Measurements from ENCODE around the gene NLRP3.

DNA sequence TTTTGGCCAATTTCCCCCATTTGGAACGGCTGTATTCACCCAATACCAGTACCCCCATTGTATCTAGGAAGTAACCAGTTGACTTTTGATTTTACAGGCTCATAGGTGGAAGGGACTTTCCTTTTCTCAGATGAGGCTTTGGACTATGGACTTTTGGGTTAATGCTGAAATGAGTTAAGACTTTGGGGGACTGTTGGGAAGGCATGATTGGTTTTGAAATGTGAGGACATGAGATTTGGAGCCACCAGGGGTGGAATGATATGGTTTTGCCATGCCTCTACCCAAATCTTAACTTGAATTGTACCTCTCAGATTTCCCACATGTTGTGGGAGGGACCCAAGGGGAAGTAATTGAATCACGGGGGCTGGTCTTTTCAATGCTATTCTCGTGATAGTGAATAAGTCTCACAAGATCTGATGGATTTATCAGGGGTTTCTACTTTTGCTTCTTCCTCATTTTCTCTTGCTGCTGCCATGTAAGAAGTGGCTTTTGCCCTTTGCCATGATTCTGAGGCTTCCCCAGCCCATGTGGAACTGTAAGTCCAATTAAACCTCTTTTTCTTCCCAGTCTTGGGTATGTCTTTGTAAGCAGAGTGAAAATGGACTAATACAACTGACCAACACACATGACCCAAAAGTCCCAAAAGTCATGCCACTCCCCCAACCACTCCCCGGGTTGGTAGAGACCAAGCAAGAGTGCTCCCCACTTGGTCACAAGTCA, 48.9 kb upstream of the NLRP3 start:
- TF ChIP-seq, protein P1, sequence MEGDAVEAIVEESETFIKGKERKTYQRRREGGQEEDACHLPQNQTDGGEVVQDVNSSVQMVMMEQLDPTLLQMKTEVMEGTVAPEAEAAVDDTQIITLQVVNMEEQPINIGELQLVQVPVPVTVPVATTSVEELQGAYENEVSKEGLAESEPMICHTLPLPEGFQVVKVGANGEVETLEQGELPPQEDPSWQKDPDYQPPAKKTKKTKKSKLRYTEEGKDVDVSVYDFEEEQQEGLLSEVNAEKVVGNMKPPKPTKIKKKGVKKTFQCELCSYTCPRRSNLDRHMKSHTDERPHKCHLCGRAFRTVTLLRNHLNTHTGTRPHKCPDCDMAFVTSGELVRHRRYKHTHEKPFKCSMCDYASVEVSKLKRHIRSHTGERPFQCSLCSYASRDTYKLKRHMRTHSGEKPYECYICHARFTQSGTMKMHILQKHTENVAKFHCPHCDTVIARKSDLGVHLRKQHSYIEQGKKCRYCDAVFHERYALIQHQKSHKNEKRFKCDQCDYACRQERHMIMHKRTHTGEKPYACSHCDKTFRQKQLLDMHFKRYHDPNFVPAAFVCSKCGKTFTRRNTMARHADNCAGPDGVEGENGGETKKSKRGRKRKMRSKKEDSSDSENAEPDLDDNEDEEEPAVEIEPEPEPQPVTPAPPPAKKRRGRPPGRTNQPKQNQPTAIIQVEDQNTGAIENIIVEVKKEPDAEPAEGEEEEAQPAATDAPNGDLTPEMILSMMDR (IDR thresholded peaks at IDR 0.05; ENCODE audit: low read depth, low read length, poor library complexity, severe bottlenecking) = no peak
- no peak for TF ChIP-seq EZH2phosphoT487 (IDR thresholded peaks at IDR 0.05; ENCODE audit: borderline replicate concordance, low read length)
